NCI-H1048 (cell line): ENCODE measurements around the gene NABP1.

Experiments used
- DNase-seq: peaks from one replicate; lab custom pipeline; 2025; lab: John Stamatoyannopoulos, UW

Gene NABP1

GRCh38 chr2:191680639-191681038 is 2.7 kb downstream of the NABP1 start:
- no peak for DNase-seq

- no peak for DNase-seq
These were observed 4.2 kb downstream of the NABP1 start for GRCh38 chr2:191682126-191682525.

GRCh38 chr2:191686066-191686465 is 8.1 kb downstream of the NABP1 start:
- DNase-seq = no peak

- no peak for DNase-seq
These were observed 8.8 kb downstream of the NABP1 start for GRCh38 chr2:191686729-191687128.

GRCh38 chr2:191687867-191688266 is 9.9 kb downstream of the NABP1 start:
- no peak for DNase-seq

- DNase-seq = peak; percentile 43
These were observed 11.2 kb downstream of the NABP1 start for GRCh38 chr2:191688934-191689695.

GRCh38 chr2:191690327-191690726 is 12.4 kb downstream of the NABP1 start:
- no peak for DNase-seq

GRCh38 chr2:191691016-191691735 is 13.2 kb downstream of the NABP1 start:
- DNase-seq = peak; percentile 59

- DNase-seq = no peak
These were observed 14.0 kb downstream of the NABP1 start for GRCh38 chr2:191691898-191692297.

- no peak for DNase-seq
These were observed 14.7 kb downstream of the NABP1 start for GRCh38 chr2:191692502-191693115.

- DNase-seq = no peak
These were observed 15.2 kb downstream of the NABP1 start for GRCh38 chr2:191693166-191693565.

GRCh38 chr2:191693778-191694177 is 15.8 kb downstream of the NABP1 start:
- no peak for DNase-seq

- no peak for DNase-seq
These were observed 18.1 kb downstream of the NABP1 start for GRCh38 chr2:191696001-191696400.

- no peak for DNase-seq
These were observed 19.0 kb downstream of the NABP1 start for GRCh38 chr2:191696966-191697365.

- DNase-seq = no peak
These were observed 19.9 kb downstream of the NABP1 start for GRCh38 chr2:191697870-191698269.

- DNase-seq = no peak
These were observed 21.5 kb downstream of the NABP1 start for GRCh38 chr2:191699341-191699945.

GRCh38 chr2:191701029-191701428 is 23.1 kb downstream of the NABP1 start:
- DNase-seq = no peak

- no peak for DNase-seq
These were observed 23.8 kb downstream of the NABP1 start for GRCh38 chr2:191701696-191702095.

- DNase-seq = no peak
These were observed 25.3 kb downstream of the NABP1 start for GRCh38 chr2:191703079-191703725.

GRCh38 chr2:191705084-191705483 is 27.1 kb downstream of the NABP1 start:
- DNase-seq = no peak

- no peak for DNase-seq
These were observed 27.8 kb downstream of the NABP1 start for GRCh38 chr2:191705701-191706100.

- DNase-seq = peak; percentile 8
These were observed 28.9 kb downstream of the NABP1 start for GRCh38 chr2:191706791-191707190.
